A549 (cell line): ENCODE data around the gene CLDND2. TPM values are rescaled to one million over a fixed set of nuclear protein-coding genes. Genes with fewer than 3 reads are reported as not detected.
A peak's percentile ranks its signal among the peaks of the same experiment; 100 is the strongest.

Experiments used
- ATAC-seq, 2 experiments: fragments of 200-7000 bp in 1 of 2; fragments of >200 bp in 1 of 2; cut with Nextera tagmentation in 1 of 2; cut with Tn5 transposase in 1 of 2; 3 replicates each; pipeline versions ENCODE4 v1.8.0 to v1.9.1; 2018 to 2020; ENCODE audit warnings: mild to moderate bottlenecking in 1 of 2, moderate library complexity in 1 of 2
- CTCF ChIA-PET: fragments of 300-600 bp; sonication (Branson Sonifier 250); formaldehyde crosslinking; extraction: SDS; loops from one replicate; lab custom pipeline; 2021; ENCODE audit warnings: antibody characterized with exemption, inconsistent platforms; lab: Yijun Ruan, JAX
- POLR2A ChIA-PET: fragments of 350-600 bp; formaldehyde crosslinking; extraction: SDS; loops from one replicate; lab custom pipeline; 2021; ENCODE audit warnings: antibody characterized with exemption, inconsistent platforms; lab: Yijun Ruan, JAX
- DNase-seq, 2 experiments: peaks; one replicate each; pipeline versions ENCODE4 v3.0.0 to v3.0.0-alpha.2; 2011 to 2016; ENCODE audit warnings: low read depth in 1 of 2, low spot score in 1 of 2
- FAIRE-seq: peaks from 2 replicates; lab custom pipeline; 2011; peaks lifted over from hg19 to GRCh38; lab: Jason Lieb, UNC
- H3K27ac ChIP-seq, 2 experiments: fragments of >200 bp; sonication (Bioruptor Twin); formaldehyde crosslinking; 3 replicates each; pipeline ENCODE4 v1.5.1; 2016 to 2017
- H3K4me1 ChIP-seq: fragments of >200 bp; sonication (Bioruptor Twin); formaldehyde crosslinking; 3 replicates; pipeline ENCODE4 v1.6.1; 2016
- H3K4me2 ChIP-seq: fragments of >200 bp; sonication (Bioruptor Twin); formaldehyde crosslinking; 3 replicates; pipeline ENCODE4 v1.6.1; 2016
- H3K4me3 ChIP-seq: fragments of >200 bp; sonication (Bioruptor Twin); formaldehyde crosslinking; 3 replicates; pipeline ENCODE4 v1.5.1; 2016
- H3K9me3 ChIP-seq: fragments of >200 bp; sonication (Bioruptor Twin); formaldehyde crosslinking; 3 replicates; pipeline ENCODE4 v1.6.1; 2016
- BHLHE40 ChIP-seq: IDR thresholded peaks from 2 replicates; pipeline ENCODE4 v1.6.1; 2012; ENCODE audit warnings: low read depth, low read length, inconsistent platforms
- CBX2 ChIP-seq: fragments of 200-600 bp; sonication (generic); IDR thresholded peaks from 2 replicates; pipeline ENCODE4 v1.6.1; 2016; ENCODE audit warnings: low read depth, mild to moderate bottlenecking, borderline replicate concordance
- EHF ChIP-seq: fragments of 250-450 bp; sonication (Bioruptor Pico); IDR thresholded peaks from 2 replicates; pipeline ENCODE4 v1.5.0; 2020; ENCODE audit warnings: mild to moderate bottlenecking
- ESRRA ChIP-seq: fragments of 150-350 bp; IDR thresholded peaks from 2 replicates; pipeline ENCODE4 v1.6.1; 2014; ENCODE audit warnings: mild to moderate bottlenecking, low read length, borderline replicate concordance
- FOSL2 ChIP-seq, 2 experiments: fragments of 450-650 bp in 1 of 2; fragments of >200 bp in 1 of 2; sonication (Bioruptor Twin) in 1 of 2; formaldehyde crosslinking; IDR thresholded peaks; 2 replicates each; pipeline versions ENCODE4 v1.5.0 to v1.6.1; 2016 to 2020; ENCODE audit warnings: mild to moderate bottlenecking in 1 of 2, moderate library complexity in 1 of 2
- HEYL ChIP-seq: fragments of 250-450 bp; sonication (Bioruptor Pico); IDR thresholded peaks from 2 replicates; pipeline ENCODE4 v1.8.0; 2021; ENCODE audit warnings: mild to moderate bottlenecking, moderate library complexity
- HOXA7 ChIP-seq: fragments of 250-450 bp; sonication (Bioruptor Pico); IDR thresholded peaks from 2 replicates; pipeline ENCODE4 v1.5.0; 2020; ENCODE audit warnings: mild to moderate bottlenecking, moderate library complexity
- HOXB5 ChIP-seq: fragments of 250-450 bp; sonication (Bioruptor Pico); IDR thresholded peaks from 2 replicates; pipeline ENCODE4 v1.5.0; 2020; ENCODE audit warnings: mild to moderate bottlenecking, moderate library complexity
- JUN ChIP-seq, 2 experiments: fragments of >200 bp; sonication (Bioruptor Twin); formaldehyde crosslinking; IDR thresholded peaks; 2 replicates in 1 of 2; 3 replicates in 1 of 2; pipeline ENCODE4 v1.6.1; 2016 to 2017
- JUNB ChIP-seq: fragments of >200 bp; sonication (Bioruptor Twin); formaldehyde crosslinking; IDR thresholded peaks from 2 replicates; pipeline ENCODE4 v1.6.1; 2016
- KDM5A ChIP-seq: fragments of 200-600 bp; sonication (generic); IDR thresholded peaks from 2 replicates; pipeline ENCODE4 v1.6.1; 2016; ENCODE audit warnings: antibody characterized with exemption, mild to moderate bottlenecking
- MYC ChIP-seq: IDR thresholded peaks from 2 replicates; pipeline ENCODE4 v1.6.1; 2012; ENCODE audit warnings: mild to moderate bottlenecking, inconsistent platforms, low read length, improper control_type of control experiment, borderline replicate concordance
- NR3C1 ChIP-seq: fragments of >200 bp; sonication (Bioruptor Twin); formaldehyde crosslinking; IDR thresholded peaks from 3 replicates; pipeline ENCODE4 v1.6.1; 2017
- PHF8 ChIP-seq: fragments of 200-600 bp; sonication (generic); IDR thresholded peaks from 2 replicates; pipeline ENCODE4 v1.6.1; 2016; ENCODE audit warnings: low read depth, mild to moderate bottlenecking, antibody characterized with exemption, moderate library complexity, borderline replicate concordance
- POLR2A ChIP-seq: IDR thresholded peaks from 2 replicates; pipeline ENCODE4 v1.6.1; 2012; ENCODE audit warnings: mild to moderate bottlenecking, low read length
- RAD21 ChIP-seq, 2 experiments: fragments of >200 bp in 1 of 2; sonication (Bioruptor Twin) in 1 of 2; formaldehyde crosslinking in 1 of 2; IDR thresholded peaks in 1 of 2; conservative IDR thresholded peaks in 1 of 2; 2 replicates in 1 of 2; 3 replicates in 1 of 2; pipeline ENCODE4 v1.6.1; 2012 to 2018; ENCODE audit warnings: inconsistent platforms in 1 of 2
- RARB ChIP-seq: fragments of 250-450 bp; sonication (Bioruptor Pico); IDR thresholded peaks from 2 replicates; pipeline ENCODE4 v1.8.0; 2021; ENCODE audit warnings: mild to moderate bottlenecking, moderate library complexity
- RCOR1 ChIP-seq: fragments of 150-350 bp; IDR thresholded peaks from 2 replicates; pipeline ENCODE4 v1.6.1; 2014; ENCODE audit warnings: antibody characterized with exemption, low read length, low read depth
- RFX5 ChIP-seq: fragments of 450-650 bp; IDR thresholded peaks from 2 replicates; pipeline ENCODE4 v1.7.1; 2014; ENCODE audit warnings: antibody characterized with exemption, mild to moderate bottlenecking, moderate library complexity
- SMC3 ChIP-seq: fragments of >200 bp; sonication (Bioruptor Twin); formaldehyde crosslinking; IDR thresholded peaks from 3 replicates; pipeline ENCODE4 v1.6.1; 2018; ENCODE audit warnings: inconsistent platforms
- TFCP2L1 ChIP-seq: fragments of 250-450 bp; sonication (Bioruptor Pico); IDR thresholded peaks from 2 replicates; pipeline ENCODE4 v1.5.0; 2021; ENCODE audit warnings: mild to moderate bottlenecking
- ZC3H11A ChIP-seq: fragments of 450-650 bp; IDR thresholded peaks from 2 replicates; pipeline ENCODE4 v1.6.1; 2014; ENCODE audit warnings: antibody characterized with exemption, mild to moderate bottlenecking
- ZFP36 ChIP-seq: fragments of 450-650 bp; IDR thresholded peaks from 2 replicates; pipeline ENCODE4 v1.6.1; 2014; ENCODE audit warnings: borderline replicate concordance; ENCODE audit not compliant: partially characterized antibody
- WGBS: methylation state at CpG from one replicate; pipeline ENCODE4 v1.1.6; 2017; ENCODE audit errors: missing lambda C conversion rate; 5-methylcytosine and 5-hydroxymethylcytosine counted together
- polyA plus RNA-seq, 4 experiments: library from polyadenylated mRNA; depleted of rRNA in 3 of 4; stranded (reverse); fragments of >200 nt; fragmentation: RNase III in 1 of 4; extraction: RNeasy Plus Mini Kit Qiagen cat#74134 plus additional on column Dnase treatment in 1 of 4; gene quantifications; 2 replicates in 3 of 4; 3 replicates in 1 of 4; pipeline ENCODE4 v1.2.3, GENCODE V29; 2011 to 2017
- TF ChIP-seq, protein P1 (sequence below): fragments of 150-350 bp; IDR thresholded peaks from 2 replicates; pipeline ENCODE4 v1.6.1; 2014; ENCODE audit warnings: low read depth, mild to moderate bottlenecking, low read length
- TF ChIP-seq, protein P2 (sequence below): IDR thresholded peaks from 2 replicates; pipeline ENCODE4 v1.6.1; 2012
- TF ChIP-seq, protein P3 (sequence below): IDR thresholded peaks from 2 replicates; pipeline ENCODE4 v1.6.1; 2012; ENCODE audit warnings: low read depth, borderline replicate concordance
- TF ChIP-seq, protein P4 (sequence below): fragments of >200 bp; sonication (Bioruptor Twin); formaldehyde crosslinking; IDR thresholded peaks from 3 replicates; pipeline ENCODE4 v1.6.1; 2016
- TF ChIP-seq, protein P5 (sequence below): fragments of 250-450 bp; sonication (Bioruptor Pico); IDR thresholded peaks from 2 replicates; pipeline ENCODE4 v1.5.0; 2021; ENCODE audit warnings: mild to moderate bottlenecking, moderate library complexity, borderline replicate concordance

Gene CLDND2
- polyA plus RNA-seq, 2 of the 4 experiments (the other 2 are of a cell fraction) = 1.1 to 2.8 TPM

DNA sequence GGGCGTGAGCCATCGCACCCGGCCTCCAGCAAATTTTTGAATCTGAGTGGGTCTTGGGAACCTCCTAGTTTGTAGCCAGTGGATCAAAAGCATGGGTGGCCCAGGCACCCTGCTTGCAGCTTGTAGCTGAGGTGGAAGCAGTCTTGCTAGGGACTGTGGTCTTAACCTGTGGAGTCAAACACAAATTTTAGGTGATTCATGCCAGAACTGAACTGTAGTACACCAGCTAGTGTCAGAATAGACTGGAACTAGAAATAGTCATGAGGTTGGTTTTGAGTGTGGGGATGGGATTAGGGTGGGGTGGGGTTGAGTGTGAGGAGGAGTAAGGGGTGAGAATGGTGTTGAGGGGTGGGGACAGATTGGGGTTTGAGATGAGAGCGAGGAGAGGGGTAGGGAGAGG is 13.2 kb upstream of the CLDND2 start:
- no peak overlapping the region for H3K27ac ChIP-seq
- no peak overlapping the region for H3K4me3 ChIP-seq
- ChIA-PET CTCF (interaction anchor here (1.0 to 2.2 kb wide), 4 partner anchors 9 to 60 kb away, joined by 4 to 7 read pairs (median 6); partner anchors contain the start of genes CLDND2 and NKG7), POLR2A (no interaction called here)
- 82% methylated on average over 4 of the region's 4 CpGs for WGBS
- no peak for ATAC-seq
- H3K4me2 ChIP-seq = no peak overlapping the region
- FAIRE-seq = no peak
- DNase-seq = no peak
- TF ChIP-seq SMC3 = no peak
- no peak for TF ChIP-seq NR3C1
- TF ChIP-seq CBX2 = no peak
- no peak for TF ChIP-seq EHF (CRISPR knock-in tag)
- no peak for TF ChIP-seq HEYL (CRISPR knock-in tag)
- TF ChIP-seq, protein P1, sequence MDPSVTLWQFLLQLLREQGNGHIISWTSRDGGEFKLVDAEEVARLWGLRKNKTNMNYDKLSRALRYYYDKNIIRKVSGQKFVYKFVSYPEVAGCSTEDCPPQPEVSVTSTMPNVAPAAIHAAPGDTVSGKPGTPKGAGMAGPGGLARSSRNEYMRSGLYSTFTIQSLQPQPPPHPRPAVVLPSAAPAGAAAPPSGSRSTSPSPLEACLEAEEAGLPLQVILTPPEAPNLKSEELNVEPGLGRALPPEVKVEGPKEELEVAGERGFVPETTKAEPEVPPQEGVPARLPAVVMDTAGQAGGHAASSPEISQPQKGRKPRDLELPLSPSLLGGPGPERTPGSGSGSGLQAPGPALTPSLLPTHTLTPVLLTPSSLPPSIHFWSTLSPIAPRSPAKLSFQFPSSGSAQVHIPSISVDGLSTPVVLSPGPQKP = no peak
- no peak for TF ChIP-seq RFX5
- TF ChIP-seq RARB (CRISPR knock-in tag) = no peak
- TF ChIP-seq PHF8 = no peak
- no peak for TF ChIP-seq HOXA7 (CRISPR knock-in tag)
- TF ChIP-seq HOXB5 (CRISPR knock-in tag) = no peak
- TF ChIP-seq, protein P2, sequence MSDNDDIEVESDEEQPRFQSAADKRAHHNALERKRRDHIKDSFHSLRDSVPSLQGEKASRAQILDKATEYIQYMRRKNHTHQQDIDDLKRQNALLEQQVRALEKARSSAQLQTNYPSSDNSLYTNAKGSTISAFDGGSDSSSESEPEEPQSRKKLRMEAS = no peak
- no peak for TF ChIP-seq ESRRA
- no peak for TF ChIP-seq FOSL2 (IDR thresholded peaks at IDR 0.05)
- no peak for TF ChIP-seq FOSL2 (CRISPR knock-in tag; IDR thresholded peaks at IDR 0.05)
- TF ChIP-seq KDM5A = no peak
- H3K9me3 ChIP-seq = peaks cover 9% of the 10 kb centered on the region; the same call in 1 of the 3 replicates
- H3K4me1 ChIP-seq = no peaks in the 10 kb centered on the region

DNA sequence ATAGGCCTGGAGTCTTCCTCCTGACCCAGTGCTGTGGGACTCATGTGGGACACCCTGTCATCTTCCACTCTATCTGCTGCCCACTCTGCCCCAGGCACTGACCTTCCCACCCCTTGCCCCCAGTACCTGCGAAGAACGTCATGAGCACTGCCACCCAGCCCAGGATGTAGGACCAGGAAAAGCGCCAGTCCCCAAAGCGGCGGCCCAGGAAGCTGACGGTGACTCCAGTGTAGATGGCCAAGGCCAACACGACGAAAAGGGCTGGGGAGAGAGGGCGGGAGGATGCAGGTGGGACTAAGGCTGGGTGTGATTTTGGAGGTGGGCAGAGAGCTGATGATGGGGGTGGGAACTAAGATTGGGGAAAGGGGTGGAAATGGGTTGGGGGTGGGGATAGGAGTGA is 11.6 kb upstream of the CLDND2 start:
- H3K4me3 ChIP-seq = no peak overlapping the region
- ChIA-PET CTCF (interaction anchor here (1.4 to 2.2 kb wide), 4 partner anchors 12 to 64 kb away, joined by 3 to 7 read pairs (median 6); partner anchors contain the start of gene CLDND2), POLR2A (no interaction called here)
- H3K27ac ChIP-seq = no peak overlapping the region
- FAIRE-seq (no peak), ATAC-seq (0 out of 6 replicates have a peak, but pooled peaks of 1 of the 2 experiments have one; percentile 44), DNase-seq (no peak)
- 90% methylated on average over 9 of the region's 9 CpGs for WGBS
- H3K4me1 ChIP-seq = no peaks in the 10 kb centered on the region
- H3K9me3 ChIP-seq = peaks cover 9% of the 10 kb centered on the region; the same call in 1 of the 3 replicates
- no peak overlapping the region for H3K4me2 ChIP-seq
- no peak for TF ChIP-seq POLR2A

DNA sequence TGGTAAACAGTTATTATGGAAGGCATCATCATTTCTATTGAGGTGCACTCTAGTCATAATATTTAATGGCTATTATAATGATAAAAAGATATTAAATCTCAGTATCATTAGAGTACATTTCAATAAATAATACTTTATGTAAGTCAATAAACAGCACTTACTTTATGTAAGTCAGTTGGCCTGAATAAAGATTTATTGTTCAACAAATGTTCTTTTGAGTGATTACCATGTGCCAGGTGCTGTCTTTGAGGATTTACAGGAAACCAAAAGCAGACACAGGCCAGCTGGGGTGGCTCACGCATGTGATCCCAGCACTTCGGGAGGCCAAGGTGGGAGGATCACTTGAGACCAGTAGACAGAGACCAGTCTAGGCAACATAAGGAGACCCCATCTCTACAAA is 8.6 kb upstream of the CLDND2 start:
- DNase-seq (no peak), ATAC-seq (no peak), FAIRE-seq (no peak)
- 76% methylated on average over 2 of the region's 2 CpGs for WGBS
- TF ChIP-seq, protein P3, sequence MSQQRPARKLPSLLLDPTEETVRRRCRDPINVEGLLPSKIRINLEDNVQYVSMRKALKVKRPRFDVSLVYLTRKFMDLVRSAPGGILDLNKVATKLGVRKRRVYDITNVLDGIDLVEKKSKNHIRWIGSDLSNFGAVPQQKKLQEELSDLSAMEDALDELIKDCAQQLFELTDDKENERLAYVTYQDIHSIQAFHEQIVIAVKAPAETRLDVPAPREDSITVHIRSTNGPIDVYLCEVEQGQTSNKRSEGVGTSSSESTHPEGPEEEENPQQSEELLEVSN = no peak
- no peak for TF ChIP-seq ZC3H11A
- TF ChIP-seq JUN (IDR thresholded peaks at IDR 0.05) = no peak
- TF ChIP-seq, protein P4, sequence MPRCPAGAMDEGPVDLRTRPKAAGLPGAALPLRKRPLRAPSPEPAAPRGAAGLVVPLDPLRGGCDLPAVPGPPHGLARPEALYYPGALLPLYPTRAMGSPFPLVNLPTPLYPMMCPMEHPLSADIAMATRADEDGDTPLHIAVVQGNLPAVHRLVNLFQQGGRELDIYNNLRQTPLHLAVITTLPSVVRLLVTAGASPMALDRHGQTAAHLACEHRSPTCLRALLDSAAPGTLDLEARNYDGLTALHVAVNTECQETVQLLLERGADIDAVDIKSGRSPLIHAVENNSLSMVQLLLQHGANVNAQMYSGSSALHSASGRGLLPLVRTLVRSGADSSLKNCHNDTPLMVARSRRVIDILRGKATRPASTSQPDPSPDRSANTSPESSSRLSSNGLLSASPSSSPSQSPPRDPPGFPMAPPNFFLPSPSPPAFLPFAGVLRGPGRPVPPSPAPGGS = no peak
- no peak for TF ChIP-seq ZFP36
- TF ChIP-seq, protein P5, sequence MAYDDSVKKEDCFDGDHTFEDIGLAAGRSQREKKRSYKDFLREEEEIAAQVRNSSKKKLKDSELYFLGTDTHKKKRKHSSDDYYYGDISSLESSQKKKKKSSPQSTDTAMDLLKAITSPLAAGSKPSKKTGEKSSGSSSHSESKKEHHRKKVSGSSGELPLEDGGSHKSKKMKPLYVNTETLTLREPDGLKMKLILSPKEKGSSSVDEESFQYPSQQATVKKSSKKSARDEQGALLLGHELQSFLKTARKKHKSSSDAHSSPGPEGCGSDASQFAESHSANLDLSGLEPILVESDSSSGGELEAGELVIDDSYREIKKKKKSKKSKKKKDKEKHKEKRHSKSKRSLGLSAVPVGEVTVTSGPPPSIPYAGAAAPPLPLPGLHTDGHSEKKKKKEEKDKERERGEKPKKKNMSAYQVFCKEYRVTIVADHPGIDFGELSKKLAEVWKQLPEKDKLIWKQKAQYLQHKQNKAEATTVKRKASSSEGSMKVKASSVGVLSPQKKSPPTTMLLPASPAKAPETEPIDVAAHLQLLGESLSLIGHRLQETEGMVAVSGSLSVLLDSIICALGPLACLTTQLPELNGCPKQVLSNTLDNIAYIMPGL (CRISPR knock-in tag) = no peak
- no peak for TF ChIP-seq RFX5
- no peak for TF ChIP-seq RAD21 (conservative IDR thresholded peaks at IDR 0.05 in 1 of 2, IDR thresholded peaks at IDR 0.05 in 1 of 2)
- TF ChIP-seq JUNB = no peak
- no peak for TF ChIP-seq RCOR1
- no peak for TF ChIP-seq TFCP2L1
- TF ChIP-seq BHLHE40 = no peak
- no peak for TF ChIP-seq MYC
- CTCF ChIA-PET = interaction anchor here (1.2 kb wide), 1 partner anchor 44 kb away, joined by 4 read pairs; no protein-coding TSS in a partner anchor
- H3K27ac ChIP-seq = no peak overlapping the region
- no peak overlapping the region for H3K4me3 ChIP-seq
- no peak overlapping the region for H3K4me2 ChIP-seq
- no peaks in the 10 kb centered on the region for H3K4me1 ChIP-seq
- H3K9me3 ChIP-seq = peaks cover 9% of the 10 kb centered on the region; the same call in 1 of the 3 replicates
- POLR2A ChIA-PET = no interaction called here
